ENCODE results near the gene CACFD1.

Gene CACFD1

DNA sequence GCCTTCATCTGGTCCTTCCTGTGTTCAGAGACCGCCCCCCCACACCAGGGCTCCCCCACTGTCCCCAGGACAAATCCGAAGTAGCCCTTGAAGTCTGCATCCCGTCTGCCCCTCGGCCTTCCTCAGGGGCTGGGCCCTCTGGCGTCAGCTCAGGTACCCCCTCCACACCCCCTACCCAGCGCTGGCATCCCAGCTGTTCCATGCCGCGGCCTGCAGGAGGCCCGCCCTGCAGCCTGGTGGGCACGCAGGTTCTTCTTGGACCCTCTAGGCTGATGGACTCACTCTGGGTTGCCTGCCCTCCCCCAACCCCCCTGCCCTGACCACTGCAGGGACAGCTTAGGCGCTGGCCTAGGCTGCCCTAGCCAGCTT, 12.5 kb downstream of the CACFD1 start:
- no peak for DNase-seq (ENCODE audit: low read depth)

DNA sequence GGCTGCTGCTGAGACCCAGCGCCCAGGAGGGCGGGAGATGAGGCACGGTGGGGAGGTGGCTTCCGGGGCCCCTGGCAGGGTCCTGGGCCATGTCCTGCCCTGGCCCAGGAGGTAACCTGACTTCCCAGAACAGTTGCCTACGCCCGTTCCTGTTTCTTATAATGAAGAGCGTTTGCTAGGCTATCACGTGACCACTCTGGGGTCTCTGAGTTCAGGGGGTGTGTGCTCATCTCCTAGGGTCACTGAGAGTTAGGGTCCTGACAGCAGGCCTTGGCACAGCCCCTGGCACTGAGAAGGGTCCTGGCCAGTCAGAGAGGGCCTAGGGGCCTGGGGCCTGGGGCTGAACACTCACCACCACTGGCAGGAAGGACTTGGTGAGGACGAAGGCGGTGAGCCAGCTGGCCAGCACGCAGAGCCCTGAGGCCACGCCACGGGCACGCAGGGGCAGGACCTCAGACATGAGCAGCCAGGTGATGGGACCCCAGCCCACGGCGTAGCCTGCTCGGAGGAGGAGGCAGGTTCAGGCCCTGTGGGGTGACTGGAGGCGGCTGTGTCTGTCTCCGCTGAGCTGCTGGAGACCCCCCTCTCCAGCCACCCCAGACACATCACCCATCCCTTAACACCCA, 13.1 kb downstream of the CACFD1 start:
- TF ChIP-seq, protein P1, sequence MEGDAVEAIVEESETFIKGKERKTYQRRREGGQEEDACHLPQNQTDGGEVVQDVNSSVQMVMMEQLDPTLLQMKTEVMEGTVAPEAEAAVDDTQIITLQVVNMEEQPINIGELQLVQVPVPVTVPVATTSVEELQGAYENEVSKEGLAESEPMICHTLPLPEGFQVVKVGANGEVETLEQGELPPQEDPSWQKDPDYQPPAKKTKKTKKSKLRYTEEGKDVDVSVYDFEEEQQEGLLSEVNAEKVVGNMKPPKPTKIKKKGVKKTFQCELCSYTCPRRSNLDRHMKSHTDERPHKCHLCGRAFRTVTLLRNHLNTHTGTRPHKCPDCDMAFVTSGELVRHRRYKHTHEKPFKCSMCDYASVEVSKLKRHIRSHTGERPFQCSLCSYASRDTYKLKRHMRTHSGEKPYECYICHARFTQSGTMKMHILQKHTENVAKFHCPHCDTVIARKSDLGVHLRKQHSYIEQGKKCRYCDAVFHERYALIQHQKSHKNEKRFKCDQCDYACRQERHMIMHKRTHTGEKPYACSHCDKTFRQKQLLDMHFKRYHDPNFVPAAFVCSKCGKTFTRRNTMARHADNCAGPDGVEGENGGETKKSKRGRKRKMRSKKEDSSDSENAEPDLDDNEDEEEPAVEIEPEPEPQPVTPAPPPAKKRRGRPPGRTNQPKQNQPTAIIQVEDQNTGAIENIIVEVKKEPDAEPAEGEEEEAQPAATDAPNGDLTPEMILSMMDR (IDR thresholded peaks at IDR 0.05; ENCODE audit: control insufficient read depth, insufficient read depth, low read depth, low read length, missing control alignments), result no peak
- no peak overlapping the region for H3K4me3 ChIP-seq (ENCODE audit: control insufficient read depth, low read depth, low read length)

More for the DNA sequence above, 12.5 kb downstream of the CACFD1 start:
- no peak overlapping the region for H3K4me3 ChIP-seq (ENCODE audit: control insufficient read depth, low read depth, low read length)
- TF ChIP-seq, protein P1 (IDR thresholded peaks at IDR 0.05; ENCODE audit: control insufficient read depth, insufficient read depth, low read depth, low read length, missing control alignments), result no peak

DNA sequence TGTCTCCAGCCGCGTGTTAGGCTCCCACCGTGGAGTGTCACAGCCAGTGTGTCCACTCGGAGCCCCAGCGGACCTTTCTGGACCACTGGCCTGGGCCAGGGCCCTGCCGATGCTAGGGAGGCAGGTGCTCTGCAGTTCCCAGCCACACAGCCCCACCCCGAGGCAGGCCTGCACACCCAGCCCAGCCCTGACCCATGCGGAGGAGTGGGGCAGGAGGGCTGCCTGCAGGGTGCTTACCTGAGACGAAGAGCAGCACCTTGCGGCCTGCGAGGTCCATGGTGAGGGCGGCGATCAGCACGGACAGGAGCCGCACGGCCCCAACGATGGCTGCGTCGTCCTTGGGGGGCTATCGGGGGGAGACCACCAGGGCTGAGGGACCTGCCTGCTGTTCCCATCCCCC, 14.0 kb downstream of the CACFD1 start:
- no peak for DNase-seq (ENCODE audit: low read depth)
- H3K4me3 ChIP-seq (ENCODE audit: control insufficient read depth, low read depth, low read length), result no peak overlapping the region
- TF ChIP-seq, protein P1 (IDR thresholded peaks at IDR 0.05; ENCODE audit: control insufficient read depth, insufficient read depth, low read depth, low read length, missing control alignments), result no peak

More for the DNA sequence above, 13.1 kb downstream of the CACFD1 start:
- no peak for DNase-seq (ENCODE audit: low read depth)

DNA sequence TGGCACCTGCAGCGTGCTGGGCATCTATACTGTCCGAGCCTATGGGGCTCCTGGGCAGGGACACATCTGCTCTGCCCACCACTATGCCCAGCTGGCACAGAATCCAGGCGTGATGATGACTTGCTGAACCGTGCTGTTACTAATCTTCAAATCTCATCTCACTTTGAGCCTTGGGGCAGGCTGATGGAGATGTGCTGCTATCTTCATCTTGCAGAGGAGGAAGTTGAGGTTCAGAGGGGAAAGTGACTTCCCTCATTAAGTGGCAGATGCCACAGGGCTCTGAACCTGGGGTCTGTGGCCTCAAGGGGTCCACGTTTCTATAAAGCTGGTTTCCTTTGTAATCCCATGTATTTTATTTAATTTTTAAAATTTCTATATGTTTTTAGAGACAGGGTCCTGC, 14.4 kb downstream of the CACFD1 start:
- TF ChIP-seq, protein P1 (IDR thresholded peaks at IDR 0.05; ENCODE audit: control insufficient read depth, insufficient read depth, low read depth, low read length, missing control alignments), result no peak
- no peak for DNase-seq (ENCODE audit: low read depth)
- H3K4me3 ChIP-seq (ENCODE audit: control insufficient read depth, low read depth, low read length), result no peak overlapping the region

DNA sequence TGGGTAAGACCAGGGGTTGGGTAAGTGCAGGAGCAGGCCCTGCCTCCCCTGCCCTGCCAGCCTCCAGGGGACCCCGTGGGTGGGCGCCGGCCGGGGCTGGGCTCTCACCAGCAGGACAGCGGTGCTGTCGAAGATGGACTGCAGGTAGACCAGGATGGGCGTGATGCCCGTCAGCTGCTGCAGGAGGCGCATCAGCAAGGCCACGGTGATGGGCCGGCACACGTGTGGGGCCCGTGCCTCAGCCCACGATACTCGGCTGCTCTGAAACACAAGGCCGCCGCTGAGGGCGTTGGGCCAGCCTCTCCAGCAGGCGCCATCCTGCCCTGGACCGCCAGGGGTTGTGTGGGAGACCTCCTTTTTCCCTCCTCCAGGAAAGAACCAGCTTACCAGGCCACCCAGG, 15.1 kb downstream of the CACFD1 start:
- DNase-seq (ENCODE audit: low read depth), result no peak
- H3K4me3 ChIP-seq (ENCODE audit: control insufficient read depth, low read depth, low read length), result no peak overlapping the region
- TF ChIP-seq, protein P1 (IDR thresholded peaks at IDR 0.05; ENCODE audit: control insufficient read depth, insufficient read depth, low read depth, low read length, missing control alignments), result no peak

DNA sequence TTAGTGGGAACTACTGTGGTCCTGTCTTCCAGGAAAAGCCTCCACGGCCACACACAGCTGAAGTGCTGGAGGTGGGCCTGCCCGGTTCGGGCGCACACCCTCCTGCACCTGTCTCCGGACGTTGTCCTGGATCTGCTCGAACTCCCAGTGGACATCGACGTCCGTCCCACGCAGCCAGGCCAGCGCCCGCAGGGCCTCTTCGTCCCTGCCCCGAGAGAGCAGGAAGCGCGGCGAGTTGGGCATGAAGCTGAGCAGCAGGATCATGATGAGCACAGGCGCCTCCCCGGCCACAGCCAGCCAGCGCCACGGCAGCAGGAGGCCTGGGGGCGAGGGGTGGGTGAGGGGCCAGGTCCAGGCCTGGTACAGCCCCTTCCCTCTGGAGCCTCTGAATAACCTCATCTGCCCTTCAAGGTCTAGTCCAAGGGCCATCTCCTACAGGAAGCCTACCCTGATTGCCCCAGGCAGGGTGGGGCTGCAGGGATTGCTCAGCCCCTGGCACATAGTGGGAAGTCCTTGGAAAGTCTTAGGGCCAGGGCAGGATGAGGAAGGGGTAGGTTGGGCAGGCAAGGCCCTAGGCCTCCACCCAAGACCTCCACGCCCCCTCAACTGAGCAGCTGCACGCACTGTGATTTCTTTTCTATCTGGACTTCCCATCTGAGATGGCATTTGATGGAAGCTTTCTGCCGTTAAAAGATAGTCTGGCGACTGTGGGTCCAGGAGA, 15.7 kb downstream of the CACFD1 start:
- H3K4me3 ChIP-seq (ENCODE audit: control insufficient read depth, low read depth, low read length), result no peak overlapping the region
- TF ChIP-seq, protein P1 (IDR thresholded peaks at IDR 0.05; ENCODE audit: control insufficient read depth, insufficient read depth, low read depth, low read length, missing control alignments), result no peak
- no peak for DNase-seq (ENCODE audit: low read depth)

All from AG09309 (cell line).